Measurements from ENCODE around the gene GLIPR1L2.
"Not testable (repeated sequence)": the region's sequence is repeated elsewhere in the genome, so short reads cannot be mapped to it uniquely, and the experiment has no call there.

Gene GLIPR1L2

DNA sequence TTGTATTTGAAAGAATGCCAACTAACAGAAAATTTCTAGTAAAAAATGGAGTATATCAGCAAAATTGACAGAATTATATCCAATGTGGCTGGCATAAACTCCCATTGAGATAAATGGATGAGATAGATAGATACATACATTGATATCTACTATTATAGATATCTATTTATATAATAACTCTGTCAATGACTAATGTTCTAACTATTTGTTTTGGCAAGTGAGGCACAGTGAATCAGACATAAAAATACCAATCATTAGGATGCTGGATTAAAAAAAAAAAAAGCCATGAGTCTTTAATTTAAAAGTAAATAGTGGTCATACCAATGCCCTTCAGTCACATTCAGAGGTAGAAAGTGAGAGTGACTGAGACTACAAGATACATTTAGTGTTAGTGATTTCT, 56.0 kb downstream of the GLIPR1L2 start:
- Histone ChIP-seq H3K36me3 (ENCODE audit: control insufficient read depth in 2 of 2, insufficient read depth in 2 of 2, low read length in 2 of 2) (no peaks in the 10 kb centered on the region), H3K27me3 (ENCODE audit: control insufficient read depth in 1 of 2, insufficient read depth in 2 of 2, low read length in 2 of 2) (no peaks in the 10 kb centered on the region), H3K9me3 (ENCODE audit: control insufficient read depth in 2 of 2, low read length in 2 of 2) (no peaks in the 10 kb centered on the region), H3K9ac (ENCODE audit: low read length in 2 of 2) (no peak overlapping the region), H3K4me3 (ENCODE audit: low read length in 2 of 2) (no peak overlapping the region), H3K27ac (ENCODE audit: low read length) (no peak overlapping the region), H3K4me1 (ENCODE audit: control insufficient read depth, insufficient read depth, low read length) (no peaks in the 10 kb centered on the region)

DNA sequence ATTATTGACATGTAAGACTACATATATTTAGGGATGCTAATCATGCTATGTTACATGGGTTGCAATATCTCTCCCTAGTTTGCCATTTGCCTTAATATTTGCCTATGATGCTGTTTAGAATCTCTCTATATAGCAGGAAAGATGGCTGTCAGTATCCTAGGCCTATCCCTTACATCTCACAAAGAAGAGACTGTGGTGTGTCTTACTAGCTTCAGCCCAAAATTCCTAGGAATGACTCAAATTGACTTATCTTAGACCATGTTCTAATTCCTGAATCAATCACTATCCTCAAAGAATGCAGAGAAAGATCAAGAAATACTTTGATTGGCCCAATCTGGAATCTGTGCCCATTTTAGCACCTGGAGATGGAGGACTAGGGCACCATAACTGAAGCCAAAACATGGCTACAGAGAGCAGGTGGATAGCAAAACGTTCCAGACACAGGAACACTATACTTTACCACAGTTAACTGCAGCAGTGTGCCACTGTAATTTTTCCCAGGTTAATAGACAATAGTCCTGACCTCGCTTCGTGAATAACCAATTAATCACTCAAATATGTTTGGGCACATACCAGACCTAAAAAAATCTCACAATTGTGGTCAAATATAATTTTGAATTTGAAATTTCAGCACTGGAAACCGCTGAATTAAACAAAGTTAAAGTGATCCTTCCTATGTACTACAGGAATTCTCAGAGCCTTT, 57.0 kb downstream of the GLIPR1L2 start:
- no peaks in the 10 kb centered on the region for H3K27me3 ChIP-seq (ENCODE audit: control insufficient read depth in 1 of 2, insufficient read depth in 2 of 2, low read length in 2 of 2)
- H3K27ac ChIP-seq (ENCODE audit: low read length): no peak overlapping the region
- H3K4me3 ChIP-seq (ENCODE audit: low read length in 2 of 2): no peak overlapping the region
- H3K9ac ChIP-seq (ENCODE audit: low read length in 2 of 2): no peak overlapping the region
- H3K9me3 ChIP-seq (ENCODE audit: control insufficient read depth in 2 of 2, low read length in 2 of 2): no peaks in the 10 kb centered on the region
- no peaks in the 10 kb centered on the region for H3K36me3 ChIP-seq (ENCODE audit: control insufficient read depth in 2 of 2, insufficient read depth in 2 of 2, low read length in 2 of 2)
- no peaks in the 10 kb centered on the region for H3K4me1 ChIP-seq (ENCODE audit: control insufficient read depth, insufficient read depth, low read length)

DNA sequence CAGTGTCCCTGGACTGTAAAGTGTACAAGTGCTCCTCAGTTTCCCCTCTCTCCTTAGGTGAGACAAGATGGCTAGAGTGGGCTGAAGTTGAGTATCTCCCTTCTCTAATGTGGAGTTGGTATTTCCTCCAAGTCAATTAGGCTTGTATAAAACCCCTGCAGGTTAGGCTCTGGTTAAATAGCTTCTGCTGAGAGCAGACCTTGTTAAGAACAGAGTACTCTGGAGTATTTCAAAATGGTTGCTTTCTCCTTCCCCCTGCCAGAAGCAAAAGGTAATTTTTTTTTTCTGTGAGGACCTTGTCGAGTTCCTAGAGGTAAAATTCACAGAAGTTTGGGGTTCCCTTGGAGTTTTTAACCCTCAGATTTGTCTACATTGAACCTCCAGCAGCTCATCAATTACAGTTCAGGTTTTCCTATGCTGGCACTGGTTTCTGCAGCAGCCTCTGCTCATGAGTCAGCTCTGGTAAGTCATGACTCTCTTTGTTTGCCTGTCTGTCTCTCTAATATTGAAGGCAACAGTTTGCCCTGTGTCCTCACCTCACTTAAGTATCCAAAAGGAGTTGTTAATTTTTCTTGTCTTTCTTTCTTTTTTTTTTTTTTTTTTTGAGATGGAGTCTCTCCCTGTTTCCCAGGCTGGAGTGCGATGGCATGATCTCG, 61.9 kb downstream of the GLIPR1L2 start:
- Histone ChIP-seq H3K4me3 (ENCODE audit: low read length in 2 of 2) (no peak overlapping the region), H3K27me3 (ENCODE audit: control insufficient read depth in 1 of 2, insufficient read depth in 2 of 2, low read length in 2 of 2) (no peaks in the 10 kb centered on the region), H3K9ac (ENCODE audit: low read length in 2 of 2) (no peak overlapping the region), H3K9me3 (ENCODE audit: control insufficient read depth in 2 of 2, low read length in 2 of 2) (peaks cover 0 to under 1% of the 10 kb centered on the region in 2 donors), H3K4me1 (ENCODE audit: control insufficient read depth, insufficient read depth, low read length) (no peaks in the 10 kb centered on the region), H3K27ac (ENCODE audit: low read length) (no peak overlapping the region), H3K36me3 (ENCODE audit: control insufficient read depth in 2 of 2, insufficient read depth in 2 of 2, low read length in 2 of 2) (no peaks in the 10 kb centered on the region)

DNA sequence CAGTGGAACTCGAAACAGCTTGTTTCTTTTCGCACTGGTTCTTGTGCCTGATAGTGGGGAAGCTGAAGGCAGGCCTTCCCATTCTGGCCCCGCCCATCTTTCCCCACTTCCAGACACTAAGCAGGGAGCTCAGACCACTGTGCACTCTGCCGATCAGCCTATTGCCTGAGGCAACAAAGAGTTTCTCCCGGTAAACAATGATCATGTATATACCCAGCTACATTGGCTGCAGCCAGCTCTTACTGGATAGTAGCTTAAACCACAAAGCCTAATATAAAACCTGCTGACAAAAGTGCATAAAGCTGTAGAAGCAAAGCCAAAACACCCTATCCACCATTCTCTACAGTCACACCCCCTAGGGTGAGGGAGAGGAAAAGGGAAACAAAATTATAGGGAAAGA, 65.0 kb downstream of the GLIPR1L2 start:
- Histone ChIP-seq H3K36me3 (ENCODE audit: control insufficient read depth in 2 of 2, insufficient read depth in 2 of 2, low read length in 2 of 2) (no peaks in the 10 kb centered on the region), H3K27me3 (ENCODE audit: control insufficient read depth in 1 of 2, insufficient read depth in 2 of 2, low read length in 2 of 2) (no peaks in the 10 kb centered on the region), H3K4me3 (ENCODE audit: low read length in 2 of 2) (no peak overlapping the region), H3K27ac (ENCODE audit: low read length) (no peak overlapping the region), H3K9ac (ENCODE audit: low read length in 2 of 2) (no peak overlapping the region), H3K9me3 (ENCODE audit: control insufficient read depth in 2 of 2, low read length in 2 of 2) (peaks cover 0 to 2% of the 10 kb centered on the region in 2 donors), H3K4me1 (ENCODE audit: control insufficient read depth, insufficient read depth, low read length) (no peaks in the 10 kb centered on the region)

DNA sequence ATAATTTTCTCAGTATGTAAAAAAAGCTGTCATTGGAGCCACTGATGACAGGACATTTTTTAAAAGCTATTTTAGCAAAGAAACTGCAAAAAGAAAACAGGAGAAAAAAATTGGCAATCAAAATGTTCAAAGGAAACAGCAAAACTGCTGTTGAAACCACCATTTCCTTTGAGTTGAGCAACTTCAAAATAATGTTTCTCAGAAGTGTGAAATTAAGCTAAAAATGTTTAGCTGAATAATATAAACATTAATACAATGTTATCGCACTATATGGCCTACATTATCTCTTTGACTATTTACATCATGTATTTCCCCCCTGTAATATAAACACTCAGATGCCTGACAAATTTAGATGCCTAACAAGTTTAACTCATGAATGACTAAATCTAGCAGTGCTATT, 66.3 kb downstream of the GLIPR1L2 start:
- H3K9me3 ChIP-seq (ENCODE audit: control insufficient read depth in 2 of 2, low read length in 2 of 2): peaks cover 0 to 2% of the 10 kb centered on the region in 2 donors
- no peak overlapping the region for H3K9ac ChIP-seq (ENCODE audit: low read length in 2 of 2)
- H3K27ac ChIP-seq (ENCODE audit: low read length): no peak overlapping the region
- no peaks in the 10 kb centered on the region for H3K36me3 ChIP-seq (ENCODE audit: control insufficient read depth in 2 of 2, insufficient read depth in 2 of 2, low read length in 2 of 2)
- no peaks in the 10 kb centered on the region for H3K27me3 ChIP-seq (ENCODE audit: control insufficient read depth in 1 of 2, insufficient read depth in 2 of 2, low read length in 2 of 2)
- no peak overlapping the region for H3K4me3 ChIP-seq (ENCODE audit: low read length in 2 of 2)
- no peaks in the 10 kb centered on the region for H3K4me1 ChIP-seq (ENCODE audit: control insufficient read depth, insufficient read depth, low read length)

DNA sequence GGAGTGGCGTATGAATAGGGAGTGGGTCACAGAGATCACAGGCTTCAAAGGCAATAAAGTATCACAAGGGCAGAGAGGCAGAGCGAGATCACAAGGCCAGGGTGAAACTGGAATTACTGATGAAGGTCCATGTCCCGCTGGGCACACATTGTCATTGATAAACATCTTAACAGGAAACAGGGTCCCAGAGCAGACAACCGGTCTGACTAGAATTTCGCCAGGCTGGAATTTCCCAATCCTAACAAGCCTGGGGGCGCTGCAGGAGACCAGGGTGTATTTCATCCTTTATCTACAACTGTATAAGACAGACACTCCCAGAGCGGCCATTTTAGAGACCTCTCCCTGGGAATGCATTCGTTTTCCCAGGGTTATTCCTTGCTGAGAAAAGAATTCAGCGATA, 67.0 kb downstream of the GLIPR1L2 start:
- not testable (repeated sequence) for H3K9ac ChIP-seq (ENCODE audit: low read length in 2 of 2); H3K4me3 ChIP-seq (ENCODE audit: low read length in 2 of 2); H3K36me3 ChIP-seq (ENCODE audit: control insufficient read depth in 2 of 2, insufficient read depth in 2 of 2, low read length in 2 of 2); H3K27me3 ChIP-seq (ENCODE audit: control insufficient read depth in 1 of 2, insufficient read depth in 2 of 2, low read length in 2 of 2); H3K4me1 ChIP-seq (ENCODE audit: control insufficient read depth, insufficient read depth, low read length); H3K27ac ChIP-seq (ENCODE audit: low read length); H3K9me3 ChIP-seq (ENCODE audit: control insufficient read depth in 2 of 2, low read length in 2 of 2)

DNA sequence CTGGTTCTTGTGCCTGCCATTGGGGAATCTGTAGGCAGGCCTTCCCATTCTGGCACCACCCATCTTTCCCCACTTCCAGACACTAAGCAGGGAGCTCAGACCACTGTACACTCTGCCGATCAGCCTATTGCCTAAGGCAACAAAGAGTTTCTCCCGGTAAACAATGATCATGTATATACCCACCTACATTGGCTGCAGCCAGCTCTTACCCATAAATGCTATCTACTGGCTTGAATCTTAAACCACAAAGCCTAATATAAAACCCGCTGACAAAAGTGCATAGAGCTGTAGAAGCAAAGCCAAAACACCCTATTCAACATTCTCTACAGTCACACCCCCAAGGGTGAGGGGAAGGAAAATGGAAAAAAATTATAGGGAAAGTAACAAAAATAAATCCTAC, 68.9 kb downstream of the GLIPR1L2 start:
- H3K27me3 ChIP-seq (ENCODE audit: control insufficient read depth in 1 of 2, insufficient read depth in 2 of 2, low read length in 2 of 2): no peaks in the 10 kb centered on the region
- H3K9ac ChIP-seq (ENCODE audit: low read length in 2 of 2): no peak overlapping the region
- H3K4me1 ChIP-seq (ENCODE audit: control insufficient read depth, insufficient read depth, low read length): no peaks in the 10 kb centered on the region
- H3K27ac ChIP-seq (ENCODE audit: low read length): no peak overlapping the region
- peaks cover 0 to 2% of the 10 kb centered on the region in 2 donors for H3K9me3 ChIP-seq (ENCODE audit: control insufficient read depth in 2 of 2, low read length in 2 of 2)
- H3K36me3 ChIP-seq (ENCODE audit: control insufficient read depth in 2 of 2, insufficient read depth in 2 of 2, low read length in 2 of 2): no peaks in the 10 kb centered on the region
- H3K4me3 ChIP-seq (ENCODE audit: low read length in 2 of 2): no peak overlapping the region

DNA sequence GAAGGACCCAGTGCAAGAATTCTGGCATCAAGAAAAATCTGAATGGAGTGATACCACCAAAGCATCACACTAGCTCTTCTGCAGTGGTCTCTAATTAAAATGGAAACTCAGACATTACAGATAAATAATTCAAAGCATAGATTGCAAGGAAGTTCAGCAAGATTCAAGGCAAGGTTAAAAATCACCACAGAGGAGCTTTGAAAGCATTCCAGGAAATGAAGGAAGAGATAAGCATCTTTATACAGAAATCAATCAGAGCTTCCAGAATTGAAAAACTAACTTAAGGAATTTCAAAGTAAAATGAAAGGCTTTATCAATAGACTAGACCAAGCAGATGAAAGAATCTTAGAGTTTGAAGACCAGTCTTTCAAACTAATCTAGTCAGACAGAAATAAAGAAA, 69.3 kb downstream of the GLIPR1L2 start:
- peaks cover 0 to 2% of the 10 kb centered on the region in 2 donors for H3K9me3 ChIP-seq (ENCODE audit: control insufficient read depth in 2 of 2, low read length in 2 of 2)
- no peak overlapping the region for H3K9ac ChIP-seq (ENCODE audit: low read length in 2 of 2)
- no peaks in the 10 kb centered on the region for H3K36me3 ChIP-seq (ENCODE audit: control insufficient read depth in 2 of 2, insufficient read depth in 2 of 2, low read length in 2 of 2)
- no peaks in the 10 kb centered on the region for H3K27me3 ChIP-seq (ENCODE audit: control insufficient read depth in 1 of 2, insufficient read depth in 2 of 2, low read length in 2 of 2)
- no peak overlapping the region for H3K4me3 ChIP-seq (ENCODE audit: low read length in 2 of 2)
- no peaks in the 10 kb centered on the region for H3K4me1 ChIP-seq (ENCODE audit: control insufficient read depth, insufficient read depth, low read length)
- H3K27ac ChIP-seq (ENCODE audit: low read length): no peak overlapping the region

DNA sequence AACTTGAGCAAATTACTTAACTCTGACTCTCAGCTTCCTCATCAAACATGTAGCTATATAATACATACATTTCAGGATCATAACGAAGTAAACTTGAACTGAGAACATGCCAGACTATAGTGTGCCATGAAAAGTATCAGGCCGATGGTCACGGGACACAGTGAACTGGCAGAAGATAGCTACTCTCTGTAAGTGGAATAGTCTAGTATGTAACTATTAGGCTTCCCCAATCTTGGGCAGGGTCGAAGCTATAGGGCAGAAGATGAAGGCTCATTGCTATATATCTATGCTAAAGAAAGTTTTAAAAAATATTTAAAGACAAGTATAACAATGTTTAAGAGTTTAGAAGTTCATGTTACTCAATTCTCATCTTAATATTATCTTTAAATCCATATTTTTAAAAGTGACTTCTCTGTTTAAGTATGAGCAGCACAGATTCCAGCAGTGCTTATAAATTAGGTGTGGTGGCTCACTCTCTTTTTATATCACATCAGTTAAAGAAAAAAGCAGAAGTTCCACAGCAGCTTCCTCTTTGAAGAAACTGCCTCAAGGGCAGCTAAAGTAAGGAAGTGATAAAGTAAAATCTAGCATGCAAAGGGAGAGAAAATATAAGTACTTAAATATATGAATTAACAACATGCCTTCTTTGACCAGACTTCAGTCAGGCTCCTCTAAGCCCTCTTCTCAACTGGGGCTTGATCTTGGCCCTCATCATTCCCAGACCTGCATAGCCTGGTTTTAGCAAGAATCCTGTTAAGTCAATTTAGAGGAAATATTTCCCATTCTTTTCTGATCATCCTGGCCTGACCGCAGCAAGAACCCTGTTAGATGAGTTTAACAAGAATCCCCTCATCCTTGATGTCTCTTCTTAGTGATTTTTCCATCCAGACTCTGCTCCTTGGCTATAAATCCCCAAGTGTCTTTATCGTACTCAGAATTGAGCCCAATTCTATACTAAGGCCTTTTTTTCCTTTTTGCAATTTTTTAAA, 81.3 kb downstream of the GLIPR1L2 start:
- Histone ChIP-seq H3K4me1 (ENCODE audit: control insufficient read depth, insufficient read depth, low read length) (no peaks in the 10 kb centered on the region), H3K27me3 (ENCODE audit: control insufficient read depth in 1 of 2, insufficient read depth in 2 of 2, low read length in 2 of 2) (no peaks in the 10 kb centered on the region), H3K4me3 (ENCODE audit: low read length in 2 of 2) (no peak overlapping the region), H3K9ac (ENCODE audit: low read length in 2 of 2) (no peak overlapping the region), H3K36me3 (ENCODE audit: control insufficient read depth in 2 of 2, insufficient read depth in 2 of 2, low read length in 2 of 2) (no peaks in the 10 kb centered on the region), H3K27ac (ENCODE audit: low read length) (no peak overlapping the region), H3K9me3 (ENCODE audit: control insufficient read depth in 2 of 2, low read length in 2 of 2) (no peaks in the 10 kb centered on the region)

DNA sequence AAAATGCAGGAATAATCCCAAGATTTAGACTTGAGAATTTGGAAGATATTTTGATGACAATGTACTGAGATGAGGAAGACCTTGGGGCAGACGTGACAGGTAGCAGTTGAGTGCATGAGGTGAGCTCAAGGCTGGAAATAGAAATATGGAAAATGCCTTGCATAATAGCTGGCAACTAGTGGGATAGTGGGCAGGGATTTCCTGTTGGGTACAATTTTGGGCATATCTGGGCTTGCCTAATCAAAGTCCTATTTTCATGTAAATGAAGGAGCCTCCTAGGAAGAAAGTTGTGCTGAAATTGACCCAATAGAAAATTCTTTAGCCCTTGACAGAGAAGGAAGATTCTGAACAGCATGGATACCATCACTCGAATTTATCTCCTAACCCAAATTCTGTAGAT, 83.2 kb downstream of the GLIPR1L2 start:
- H3K4me1 ChIP-seq (ENCODE audit: control insufficient read depth, insufficient read depth, low read length): no peaks in the 10 kb centered on the region
- H3K9me3 ChIP-seq (ENCODE audit: control insufficient read depth in 2 of 2, low read length in 2 of 2): no peaks in the 10 kb centered on the region
- H3K9ac ChIP-seq (ENCODE audit: low read length in 2 of 2): no peak overlapping the region
- no peak overlapping the region for H3K27ac ChIP-seq (ENCODE audit: low read length)
- H3K4me3 ChIP-seq (ENCODE audit: low read length in 2 of 2): no peak overlapping the region
- no peaks in the 10 kb centered on the region for H3K27me3 ChIP-seq (ENCODE audit: control insufficient read depth in 1 of 2, insufficient read depth in 2 of 2, low read length in 2 of 2)
- H3K36me3 ChIP-seq (ENCODE audit: control insufficient read depth in 2 of 2, insufficient read depth in 2 of 2, low read length in 2 of 2): no peaks in the 10 kb centered on the region

Measured in stomach smooth muscle (tissue), 2 donors.